Esophagus (tissue), 2 donors: ENCODE results near the gene PPA1. TPM values are rescaled to one million over a fixed set of nuclear protein-coding genes. Genes with fewer than 3 reads are reported as not detected.
A peak's percentile ranks its signal among the peaks of the same experiment; 100 is the strongest.

Experiments used
- H3K27ac ChIP-seq, 2 donors: one replicate each; pipeline ENCODE4 v1.5.1; 2013; ENCODE audit warnings: low read depth in 2 of 2, mild to moderate bottlenecking in 2 of 2, inconsistent platforms in 1 of 2, low read length in 1 of 2, moderate library complexity in 1 of 2
- H3K27me3 ChIP-seq, 2 donors: one replicate each; pipeline ENCODE4 v1.6.1; 2013; ENCODE audit warnings: low read length in 2 of 2, control low read depth in 1 of 2, mild to moderate bottlenecking in 1 of 2; ENCODE audit not compliant: insufficient read depth in 2 of 2, control insufficient read depth in 1 of 2
- H3K36me3 ChIP-seq, 2 donors: one replicate each; pipeline ENCODE4 v1.6.1; 2013; ENCODE audit warnings: low read length in 1 of 2; ENCODE audit not compliant: control insufficient read depth in 2 of 2, insufficient read depth in 2 of 2
- H3K4me1 ChIP-seq, 2 donors: one replicate each; pipeline ENCODE4 v1.6.1; 2013; ENCODE audit warnings: low read length in 1 of 2; ENCODE audit not compliant: control insufficient read depth in 2 of 2, insufficient read depth in 2 of 2
- H3K4me3 ChIP-seq, 2 donors: one replicate each; pipeline ENCODE4 v1.5.1; 2013; ENCODE audit warnings: low read length in 2 of 2, mild to moderate bottlenecking in 2 of 2, low read depth in 1 of 2, moderate library complexity in 1 of 2
- H3K9me3 ChIP-seq, 2 donors: one replicate each; pipeline ENCODE4 v1.6.1; 2013; ENCODE audit warnings: mild to moderate bottlenecking in 2 of 2, low read depth in 1 of 2, low read length in 1 of 2, moderate library complexity in 1 of 2; ENCODE audit not compliant: control insufficient read depth in 2 of 2, insufficient read depth in 1 of 2
- WGBS, 2 donors: extraction: QIAGEN DNeasy Blood & Tissue Kit; methylation state at CpG; one replicate each; pipeline ENCODE4 v1.1.7; 2013; 5-methylcytosine and 5-hydroxymethylcytosine counted together
- polyA plus RNA-seq, 2 donors: library from polyadenylated mRNA; stranded (reverse); fragments of 200-250 nt; gene quantifications; one replicate each; pipeline ENCODE4 v1.2.3, GENCODE V29; 2013
- donor health status: healthy with polysubstance abuse.
- donor health status: Bipolar disorder and iron deficiency.

PPA1 gene
- polyA plus RNA-seq, 2 donors: 167 to 220 TPM

DNA sequence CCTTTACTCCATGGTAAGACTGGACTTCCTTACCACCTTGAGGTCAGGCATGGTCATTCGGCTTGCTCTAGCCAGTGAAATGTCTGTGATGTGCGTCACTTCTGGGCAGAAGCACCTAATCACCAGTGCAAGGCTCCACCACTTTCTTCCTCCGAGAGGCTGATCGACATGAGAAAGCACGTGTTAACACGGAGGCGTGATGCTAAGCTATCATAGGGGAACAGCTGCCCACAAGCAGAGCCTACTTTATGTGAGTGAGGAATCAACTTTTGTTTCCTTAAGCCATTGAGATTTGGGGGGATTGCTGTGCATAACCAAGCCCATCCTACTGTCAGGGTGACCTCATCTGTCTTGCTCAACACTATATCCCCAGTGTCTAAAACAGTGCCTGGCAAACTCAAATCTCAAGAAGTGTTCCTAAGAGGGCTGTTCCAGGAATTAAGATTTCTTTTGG is 39.8 kb downstream of the PPA1 start:
- peaks cover 2 to 4% of the 10 kb centered on the region in 2 donors for H3K36me3 ChIP-seq
- 95 to 96% methylated on average over 7 of the region's 7 CpGs for WGBS, 2 donors
- H3K4me3 ChIP-seq: no peak overlapping the region
- no peaks in the 10 kb centered on the region for H3K27me3 ChIP-seq
- H3K9me3 ChIP-seq: no peaks in the 10 kb centered on the region
- no peaks in the 10 kb centered on the region for H3K4me1 ChIP-seq
- H3K27ac ChIP-seq: no peak overlapping the region

- H3K27me3 ChIP-seq: no peaks in the 10 kb centered on the region
- WGBS, 2 donors: 69 to 71% methylated on average over 5 of the region's 5 CpGs
- H3K9me3 ChIP-seq: no peaks in the 10 kb centered on the region
- no peaks in the 10 kb centered on the region for H3K4me1 ChIP-seq
- H3K36me3 ChIP-seq: peaks cover 0 to 4% of the 10 kb centered on the region in 2 donors
- no peak overlapping the region for H3K4me3 ChIP-seq
- H3K27ac ChIP-seq: peak overlapping the region in 1 of 2 donors; percentile 55
Observed at GRCh38 chr10:70192326-70192968, 40.8 kb downstream of the PPA1 start.

- no peak overlapping the region for H3K27ac ChIP-seq
Observed at GRCh38 chr10:70191972-70192305, 41.3 kb downstream of the PPA1 start.

DNA sequence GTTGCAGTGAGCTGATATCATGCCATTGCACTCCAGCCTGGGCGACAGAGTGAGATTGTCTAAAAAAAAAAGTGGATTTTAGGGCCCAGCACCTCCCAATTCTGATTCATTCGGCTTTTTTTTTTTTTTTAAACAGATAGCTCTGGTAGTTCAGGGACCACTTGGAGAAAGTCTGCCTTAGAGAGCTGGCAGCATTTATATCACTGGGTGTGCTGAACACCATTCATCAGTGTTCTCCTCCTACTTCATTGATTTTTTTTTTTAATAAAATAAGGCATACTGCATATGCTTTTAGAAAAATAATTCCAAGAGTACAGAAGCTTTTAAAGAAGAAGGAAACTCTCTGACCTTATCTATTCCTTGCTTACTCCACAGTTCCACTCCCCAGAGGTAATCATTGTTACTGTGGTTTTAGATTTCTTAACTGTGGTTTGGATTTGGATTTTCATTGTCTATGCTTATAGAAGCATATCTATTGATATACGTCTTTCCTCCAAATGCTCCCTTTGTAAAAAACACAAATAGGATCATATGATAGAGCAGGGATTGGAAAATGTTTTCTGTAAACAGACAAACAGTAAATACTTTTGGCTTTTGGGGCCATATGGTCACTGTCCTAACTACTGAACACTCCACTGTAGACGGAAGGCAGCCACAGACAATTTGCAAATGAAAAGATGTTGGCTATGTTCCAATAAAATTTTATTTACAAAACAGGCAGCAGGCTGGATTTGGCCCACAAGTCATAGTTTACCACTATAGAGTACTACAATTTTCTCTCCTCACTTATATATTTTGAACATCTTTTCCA is 41.9 kb downstream of the PPA1 start:
- 61 to 65% methylated on average over 4 of the region's 4 CpGs for WGBS, 2 donors
- no peaks in the 10 kb centered on the region for H3K9me3 ChIP-seq

More at GRCh38 chr10:70191972-70192305, 41.3 kb downstream of the PPA1 start:
- H3K27me3 ChIP-seq: no peaks in the 10 kb centered on the region
- no peaks in the 10 kb centered on the region for H3K9me3 ChIP-seq
- H3K4me1 ChIP-seq: no peaks in the 10 kb centered on the region
- no peak overlapping the region for H3K4me3 ChIP-seq
- peaks cover 0 to 2% of the 10 kb centered on the region in 2 donors for H3K36me3 ChIP-seq

GRCh38 chr10:70190581-70190980 is 42.6 kb downstream of the PPA1 start:
- WGBS, 2 donors: 73 to 76% methylated on average over 5 of the region's 5 CpGs
- H3K4me3 ChIP-seq: no peak overlapping the region
- no peaks in the 10 kb centered on the region for H3K36me3 ChIP-seq

More for the DNA sequence above, 41.9 kb downstream of the PPA1 start:
- Histone ChIP-seq H3K27ac (no peak overlapping the region), H3K4me3 (no peak overlapping the region), H3K27me3 (no peaks in the 10 kb centered on the region), H3K36me3 (no peaks in the 10 kb centered on the region), H3K4me1 (no peaks in the 10 kb centered on the region)

DNA sequence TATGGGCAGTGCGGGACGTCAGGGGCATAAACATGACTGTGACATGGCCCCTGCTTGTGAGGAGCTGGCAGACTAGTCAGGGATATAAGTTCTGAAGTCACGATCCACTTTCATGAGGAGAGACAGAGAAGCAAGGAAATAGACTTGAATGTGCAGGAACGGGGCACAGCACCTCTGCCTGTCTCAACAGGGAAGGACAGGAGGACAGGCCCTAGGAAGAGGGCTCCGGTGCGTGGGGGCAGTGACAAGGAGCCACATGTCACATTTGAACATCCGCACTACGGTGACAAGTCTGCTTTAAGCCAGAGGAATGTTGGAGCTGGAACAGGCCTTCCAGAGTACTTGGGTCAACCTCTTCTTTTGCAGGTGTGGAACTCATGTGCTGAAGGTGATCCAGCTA is 43.1 kb downstream of the PPA1 start:
- H3K27me3 ChIP-seq: no peaks in the 10 kb centered on the region
- H3K4me1 ChIP-seq: no peaks in the 10 kb centered on the region
- WGBS, 2 donors: 92% methylated on average over 8 of the region's 8 CpGs
- H3K9me3 ChIP-seq: no peaks in the 10 kb centered on the region
- no peak overlapping the region for H3K27ac ChIP-seq
- H3K36me3 ChIP-seq: no peaks in the 10 kb centered on the region
- H3K4me3 ChIP-seq: no peak overlapping the region

More at GRCh38 chr10:70190581-70190980, 42.6 kb downstream of the PPA1 start:
- Histone ChIP-seq H3K27me3 (no peaks in the 10 kb centered on the region), H3K27ac (no peak overlapping the region), H3K4me1 (no peaks in the 10 kb centered on the region), H3K9me3 (no peaks in the 10 kb centered on the region)

DNA sequence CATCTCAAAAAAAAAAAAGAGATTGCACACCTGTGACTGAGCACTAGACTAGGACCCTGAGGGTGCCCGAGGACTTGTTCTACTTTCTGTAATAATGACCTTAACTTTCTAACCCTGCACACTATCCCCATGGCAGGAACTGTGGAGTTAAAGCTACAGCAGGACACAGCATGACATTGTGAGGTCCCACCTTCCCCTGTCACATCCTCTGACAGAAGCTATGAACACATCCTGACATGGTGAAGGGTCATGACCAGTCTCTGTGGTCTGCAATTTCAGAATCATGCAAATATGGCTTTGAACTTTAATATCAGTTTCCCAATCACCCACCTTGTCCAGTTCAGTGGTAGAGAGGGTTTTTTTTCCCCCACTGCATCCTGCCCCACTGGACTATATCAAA is 44.5 kb downstream of the PPA1 start:
- 79 to 81% methylated on average over 1 of the region's 1 CpG for WGBS, 2 donors
- Histone ChIP-seq H3K9me3 (no peaks in the 10 kb centered on the region), H3K4me1 (no peaks in the 10 kb centered on the region), H3K36me3 (no peaks in the 10 kb centered on the region), H3K27ac (no peak overlapping the region), H3K27me3 (no peaks in the 10 kb centered on the region), H3K4me3 (no peak overlapping the region)

GRCh38 chr10:70186571-70186970 is 46.7 kb downstream of the PPA1 start:
- 46 to 62% methylated on average over 3 of the region's 3 CpGs for WGBS, 2 donors
- no peaks in the 10 kb centered on the region for H3K27me3 ChIP-seq
- no peaks in the 10 kb centered on the region for H3K9me3 ChIP-seq
- no peaks in the 10 kb centered on the region for H3K36me3 ChIP-seq
- no peak overlapping the region for H3K4me3 ChIP-seq
- H3K27ac ChIP-seq: no peak overlapping the region
- H3K4me1 ChIP-seq: no peaks in the 10 kb centered on the region

GRCh38 chr10:70186090-70186489 is 47.1 kb downstream of the PPA1 start:
- WGBS, 2 donors: 60 to 61% methylated on average over 5 of the region's 5 CpGs
- Histone ChIP-seq H3K27ac (no peak overlapping the region), H3K4me1 (no peaks in the 10 kb centered on the region), H3K9me3 (no peaks in the 10 kb centered on the region), H3K27me3 (no peaks in the 10 kb centered on the region), H3K4me3 (no peak overlapping the region), H3K36me3 (no peaks in the 10 kb centered on the region)

- 80 to 81% methylated on average over 2 of the region's 2 CpGs for WGBS, 2 donors
- no peaks in the 10 kb centered on the region for H3K36me3 ChIP-seq
- H3K9me3 ChIP-seq: no peaks in the 10 kb centered on the region
- H3K4me1 ChIP-seq: no peaks in the 10 kb centered on the region
- H3K4me3 ChIP-seq: no peak overlapping the region
- no peaks in the 10 kb centered on the region for H3K27me3 ChIP-seq
- H3K27ac ChIP-seq: no peak overlapping the region
Observed at GRCh38 chr10:70183304-70183703, 49.9 kb downstream of the PPA1 start.
